NCI-H510A treated with DMSO at 0.1 percent for 48 hours (cell line): Measurements from ENCODE around the gene TULP1.

Experiments
- DNase-seq: peaks from one replicate; lab custom pipeline; 2025; lab: John Stamatoyannopoulos, UW

TULP1 gene

GRCh38 chr6:35465646-35466045, 47.0 kb downstream of the TULP1 start:
- DNase-seq = no peak

GRCh38 chr6:35463292-35463691, 49.4 kb downstream of the TULP1 start:
- no peak for DNase-seq

GRCh38 chr6:35461270-35461669, 51.4 kb downstream of the TULP1 start:
- no peak for DNase-seq

- DNase-seq = no peak
These were observed 54.8 kb downstream of the TULP1 start for GRCh38 chr6:35457907-35458306.

GRCh38 chr6:35454391-35455110, 58.1 kb downstream of the TULP1 start:
- DNase-seq = no peak

GRCh38 chr6:35453236-35453635, 59.5 kb downstream of the TULP1 start:
- no peak for DNase-seq

- peak; percentile 96 for DNase-seq
These were observed 60.3 kb downstream of the TULP1 start, which contains the start of gene FANCE for GRCh38 chr6:35452183-35453090. TSS of gene FANCE (plus strand) at chr6:35452338. CDS start at chr6:35452546, 208 bp downstream.

GRCh38 chr6:35451354-35452182, 61.1 kb downstream of the TULP1 start:
- DNase-seq = no peak

GRCh38 chr6:35449287-35449881, 63.3 kb downstream of the TULP1 start:
- DNase-seq = peak; percentile 91

- no peak for DNase-seq
These were observed 64.5 kb downstream of the TULP1 start for GRCh38 chr6:35448191-35448590.
